Measurements from ENCODE around the gene SYPL2.

The SYPL2 gene

DNA sequence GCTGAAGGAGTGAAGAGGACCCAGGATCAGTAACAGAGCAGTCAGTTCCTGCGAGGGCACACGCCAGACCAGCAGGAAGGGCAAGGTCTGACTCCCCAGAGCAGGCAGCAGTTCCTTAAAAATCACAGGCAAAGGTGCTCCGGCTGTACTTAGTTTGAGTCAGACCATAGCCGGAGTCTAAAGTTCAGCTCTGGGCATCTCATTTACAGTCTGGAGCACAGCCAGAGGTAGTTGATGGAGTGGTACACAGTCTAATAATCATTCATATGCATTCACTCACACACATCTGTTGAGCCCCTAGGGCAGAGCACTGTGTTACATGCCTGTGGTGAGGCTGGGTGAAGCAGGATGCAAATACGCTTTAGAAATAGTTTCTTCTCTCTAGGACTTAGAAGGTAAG, 50.5 kb downstream of the SYPL2 start:
- DNase-seq (ENCODE audit: low read depth), result no peak

DNA sequence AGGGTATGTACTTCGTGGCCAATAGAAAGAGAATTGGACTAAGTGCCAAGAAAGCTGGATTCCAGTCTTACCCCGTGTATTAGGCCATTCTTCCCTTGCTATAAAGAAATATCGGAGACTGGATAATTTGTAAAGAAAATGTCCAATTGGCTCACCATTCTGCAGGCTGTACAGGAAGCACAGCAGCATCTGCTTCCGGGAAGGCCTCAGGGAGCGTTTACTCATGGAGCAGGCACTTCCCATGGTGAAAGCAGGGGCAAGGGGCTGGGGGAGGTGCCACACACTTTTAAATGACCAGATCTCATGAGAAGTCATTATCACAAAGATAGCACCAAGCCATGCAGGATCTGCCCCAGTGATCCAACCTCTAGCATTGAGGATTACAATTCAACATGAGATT, 51.0 kb downstream of the SYPL2 start:
- DNase-seq (ENCODE audit: low read depth), result no peak

DNA sequence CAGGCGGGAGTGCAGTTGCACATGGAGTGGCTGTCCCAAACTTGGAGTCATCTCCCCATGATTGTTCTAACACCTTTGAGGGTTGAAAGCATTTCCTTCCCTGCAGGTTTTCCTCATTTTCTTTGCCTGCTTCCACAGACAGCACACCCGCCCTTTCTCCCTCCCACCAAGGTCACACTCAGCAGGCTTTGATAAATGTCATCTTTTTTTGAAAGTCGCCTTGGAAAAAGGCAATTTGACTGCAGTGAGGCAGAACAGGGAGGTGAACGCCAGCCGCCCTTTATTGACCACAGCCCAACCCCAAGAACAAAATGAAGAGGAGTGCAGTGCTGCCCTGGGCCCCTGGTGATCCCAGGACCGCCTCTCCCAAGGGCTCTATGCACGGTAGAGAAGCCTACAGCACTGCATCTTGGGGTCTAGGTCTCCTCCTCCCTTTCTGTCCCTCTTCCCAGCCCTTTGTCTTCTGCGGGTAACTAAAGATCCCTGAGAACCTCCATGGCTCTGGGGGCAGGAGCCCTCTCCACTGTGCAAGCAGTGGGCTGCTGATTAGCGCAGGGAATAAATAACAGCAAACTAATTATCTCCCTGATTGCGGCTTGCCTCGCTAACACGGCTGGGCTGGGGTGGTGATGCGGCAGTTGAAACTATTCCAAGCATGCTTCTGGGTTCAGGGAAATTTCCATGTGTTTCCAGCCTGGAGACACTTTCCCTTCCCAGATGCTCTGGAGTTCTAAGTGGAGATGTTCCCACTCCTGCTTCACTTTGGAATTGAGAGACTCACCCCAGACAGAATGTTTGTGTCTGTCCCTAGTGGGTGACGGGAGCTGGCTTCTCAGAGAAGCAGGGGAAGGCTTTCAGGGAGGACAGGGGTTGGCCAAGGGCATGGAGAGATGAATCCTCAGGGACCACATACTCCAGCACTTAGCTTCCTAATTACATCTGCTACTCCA, 54.9 kb downstream of the SYPL2 start:
- DNase-seq (ENCODE audit: low read depth), result no peak

DNA sequence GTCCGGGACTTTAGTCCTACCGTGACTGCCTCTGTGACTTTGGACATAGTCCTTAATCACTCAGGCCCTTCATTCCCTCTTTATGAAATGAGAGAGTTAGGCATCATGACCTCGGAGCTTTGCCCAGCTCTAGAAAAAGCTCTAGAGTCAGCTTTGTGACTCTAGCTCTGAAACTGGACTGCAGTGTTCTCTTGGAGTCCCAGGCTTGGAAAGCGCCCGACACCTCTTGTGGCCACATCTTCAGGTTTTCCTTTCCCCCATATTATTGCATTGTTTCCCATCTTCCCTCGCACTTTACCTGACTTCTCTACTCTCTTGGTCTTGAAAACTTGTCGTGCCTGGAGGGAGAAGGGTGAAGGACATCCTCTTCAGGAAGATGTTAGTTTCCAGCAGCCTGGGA, 55.7 kb downstream of the SYPL2 start:
- no peak for DNase-seq (ENCODE audit: low read depth)

DNA sequence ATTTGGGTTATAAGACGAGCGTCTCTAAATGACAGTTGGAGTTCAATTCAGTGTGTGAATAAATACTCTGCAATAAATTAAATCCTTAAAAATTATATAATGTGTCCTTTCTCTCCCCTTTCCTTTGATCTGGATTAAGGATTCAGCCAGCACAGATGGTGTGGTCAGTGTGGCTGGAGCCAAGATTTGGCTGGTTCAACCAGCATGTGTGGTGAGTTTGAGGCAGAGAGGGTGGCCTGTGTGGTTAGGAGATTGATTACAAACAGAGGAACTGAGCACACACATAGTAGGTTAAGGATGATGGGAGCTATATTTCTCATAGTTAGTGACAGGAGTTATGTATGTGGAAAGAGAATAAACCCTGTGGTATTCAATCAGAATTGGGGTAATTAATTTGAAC, 57.4 kb downstream of the SYPL2 start:
- DNase-seq (ENCODE audit: low read depth), result no peak

DNA sequence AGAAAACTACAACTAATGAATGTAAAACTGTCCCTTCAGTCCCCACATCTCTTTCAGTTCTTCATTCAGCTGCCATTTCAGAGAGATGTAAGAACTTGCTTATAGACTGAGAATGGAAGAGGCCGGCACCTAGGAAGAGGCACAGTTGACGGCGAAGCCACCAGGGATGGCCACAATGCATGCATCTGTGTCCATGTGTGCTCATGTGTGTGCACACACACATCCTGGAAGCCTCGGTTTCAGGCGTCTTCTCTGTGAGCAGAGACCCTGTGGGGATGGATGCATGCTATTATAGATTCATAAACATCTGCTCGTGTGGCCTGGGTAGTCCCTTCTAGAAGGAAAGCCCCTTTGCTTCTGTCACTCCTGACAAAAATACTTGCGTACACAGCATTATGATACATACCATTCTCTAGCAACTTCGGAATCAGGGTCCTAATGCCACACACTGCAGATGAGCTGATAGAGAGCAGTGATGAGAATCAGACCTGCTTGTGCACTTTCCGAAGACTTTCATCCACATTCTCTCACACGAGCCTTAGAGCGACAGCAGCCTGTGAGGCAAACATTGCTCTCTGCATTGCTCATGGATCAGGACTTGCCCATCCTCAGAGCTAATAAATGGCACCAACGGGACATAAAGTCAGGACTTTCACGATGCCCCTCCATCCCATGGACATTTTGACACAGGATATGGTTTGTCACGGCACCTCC, 60.9 kb downstream of the SYPL2 start:
- DNase-seq (ENCODE audit: low read depth), result no peak

DNA sequence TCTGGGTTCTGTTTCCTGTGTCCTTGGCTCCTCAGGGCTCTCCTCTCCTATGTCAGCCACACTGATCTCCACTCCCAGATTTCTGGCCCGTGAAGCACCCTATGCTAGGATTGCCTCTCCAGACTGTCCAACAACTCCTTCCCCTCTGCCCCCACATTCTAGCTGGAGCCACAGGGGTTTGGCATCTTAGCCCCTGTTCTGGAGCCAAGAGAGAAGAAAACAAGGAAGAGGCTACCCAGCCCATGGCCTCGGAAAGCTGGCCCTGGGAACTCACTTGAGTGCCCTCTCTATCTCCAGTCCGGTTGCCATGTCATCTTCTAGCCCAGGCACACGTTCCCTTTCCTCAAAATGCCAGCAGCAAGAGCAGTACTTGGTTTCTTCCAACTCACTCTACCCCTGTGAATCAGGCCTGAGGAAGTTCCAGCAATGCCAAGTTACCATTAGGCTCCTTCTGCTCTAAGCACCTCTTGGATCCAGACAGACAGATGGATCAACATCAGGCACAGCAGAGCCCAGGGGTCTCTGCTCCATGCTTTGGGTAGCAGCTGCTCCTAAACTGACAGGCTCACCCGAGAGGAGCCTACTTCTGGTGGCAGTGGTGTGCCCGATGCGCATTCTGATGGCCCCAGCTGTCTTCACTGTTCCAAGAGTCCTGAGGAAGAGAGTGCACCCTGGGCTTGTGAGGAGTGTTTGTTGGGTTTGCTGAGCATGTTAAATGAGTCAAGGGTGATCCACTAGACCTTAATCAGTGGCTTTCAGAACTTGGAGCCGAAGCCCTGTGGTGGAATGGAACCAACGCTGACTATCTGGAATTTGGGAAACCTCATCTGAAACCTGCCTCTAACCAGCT, 61.7 kb downstream of the SYPL2 start:
- no peak for DNase-seq (ENCODE audit: low read depth)

DNA sequence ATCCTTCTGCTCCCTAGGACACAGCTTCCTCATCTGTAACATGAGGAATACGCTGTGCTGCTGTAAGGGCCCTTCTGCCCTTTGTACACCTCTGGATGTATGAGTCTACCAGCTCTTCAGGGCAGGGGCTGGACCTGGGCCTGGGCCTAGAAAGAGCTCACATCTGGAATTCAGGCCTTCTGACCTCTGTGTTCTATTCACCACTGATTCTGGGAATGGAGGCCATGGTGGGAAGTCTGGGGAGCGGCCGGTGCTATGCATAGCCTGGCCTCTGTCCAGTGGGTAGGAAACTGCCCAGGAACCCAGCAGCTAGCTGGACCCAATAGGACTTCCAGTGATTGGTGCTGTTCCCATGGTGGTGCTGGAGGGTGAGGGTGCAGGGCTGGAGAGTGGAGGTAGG, 62.4 kb downstream of the SYPL2 start:
- DNase-seq (ENCODE audit: low read depth), result no peak

DNA sequence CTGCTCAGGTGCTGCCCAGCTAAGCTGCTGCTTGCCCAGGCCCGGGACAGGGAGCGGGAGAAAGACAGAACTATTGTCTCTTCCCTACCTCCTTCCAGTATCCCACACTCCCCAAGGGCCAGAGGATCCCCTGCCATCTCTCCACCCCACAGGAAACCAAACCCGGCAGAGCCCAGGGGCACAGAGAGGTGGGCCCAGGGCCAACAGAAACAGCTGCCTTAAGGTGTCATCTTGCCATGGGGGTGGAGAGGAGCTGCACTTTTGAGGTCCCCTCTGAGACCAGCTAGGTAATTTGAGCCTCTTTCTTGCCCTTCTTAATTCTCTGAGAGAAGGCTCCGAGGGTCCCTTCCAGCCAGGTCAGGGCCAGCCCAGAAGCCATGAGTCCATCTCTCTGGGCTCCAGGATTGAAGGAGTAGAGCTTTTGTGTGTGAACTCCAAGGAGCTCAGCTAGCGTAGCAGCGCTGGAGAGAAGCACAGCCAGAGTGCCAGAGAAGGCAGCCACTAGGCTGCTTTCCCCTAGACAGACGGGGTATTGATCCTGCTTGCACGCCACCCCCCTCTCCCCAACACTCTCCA, 63.6 kb downstream of the SYPL2 start:
- DNase-seq (ENCODE audit: low read depth), result no peak

DNA sequence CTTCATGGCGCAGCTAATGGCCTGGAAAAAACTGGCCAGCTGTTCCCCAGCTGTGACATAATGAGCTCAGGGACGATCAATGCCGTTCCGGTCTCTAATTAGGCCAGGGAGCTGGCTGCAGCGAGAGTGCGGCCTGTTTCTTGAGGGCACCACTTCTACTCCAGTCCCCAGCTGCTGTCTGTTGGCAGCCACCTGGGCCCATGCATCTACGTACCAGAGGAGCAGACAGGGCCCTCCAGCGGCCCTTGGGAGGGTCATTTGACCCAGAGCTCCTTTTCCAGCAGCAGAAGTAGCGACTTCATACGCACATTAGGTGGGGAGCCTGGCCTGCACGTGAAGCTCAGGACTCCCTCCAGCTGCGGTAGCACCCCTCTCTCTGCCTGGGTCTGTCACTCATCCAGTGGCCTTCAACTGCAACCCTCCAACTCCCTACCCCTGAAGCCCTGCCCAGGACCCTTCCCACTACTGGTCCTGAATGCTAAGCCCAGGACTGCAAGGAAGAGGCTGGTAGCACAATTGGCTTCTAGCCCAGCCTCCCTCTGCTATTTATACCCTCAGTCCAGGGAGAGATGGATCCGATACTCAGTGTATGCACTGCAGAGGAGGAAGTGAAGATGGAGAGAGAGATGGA, 64.2 kb downstream of the SYPL2 start:
- DNase-seq (ENCODE audit: low read depth), result no peak

DNA sequence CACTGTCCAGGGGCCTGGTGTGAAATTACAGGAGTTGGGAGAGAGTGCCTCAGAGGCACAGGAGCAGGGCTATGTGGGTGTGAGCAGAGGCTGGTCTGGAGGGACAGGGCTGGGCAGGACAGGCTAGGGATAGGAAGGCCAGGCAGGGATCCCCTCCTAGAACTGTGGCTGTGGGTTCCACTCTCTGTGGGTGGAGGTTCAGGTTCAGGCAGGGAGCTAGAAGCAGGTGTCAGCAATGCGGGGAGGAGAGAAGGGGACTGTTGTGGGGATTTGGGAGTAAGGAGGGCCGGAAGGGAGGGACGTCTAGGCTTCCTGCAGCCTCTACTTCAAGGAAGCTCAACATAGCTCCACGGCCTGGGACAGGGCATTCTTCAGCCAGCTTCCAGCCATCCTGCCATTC, 65.0 kb downstream of the SYPL2 start:
- no peak for DNase-seq (ENCODE audit: low read depth)

All from activated T-helper 9 cell treated with anti-CD3 and anti-CD28 coated beads, Interleukin-2, amount 50 U/mL, for 16 hours (primary cell).